ENCODE data around the gene CYS1. TPM values are rescaled to one million over a fixed set of nuclear protein-coding genes. Genes with fewer than 3 reads are reported as not detected.

Gene CYS1
- total and polyA plus RNA-seq, 2 of the 13 experiments (the other 11 are each of a cell fraction or from before 2014, with no cell fraction given): 0.04 TPM; not detected in 1

DNA sequence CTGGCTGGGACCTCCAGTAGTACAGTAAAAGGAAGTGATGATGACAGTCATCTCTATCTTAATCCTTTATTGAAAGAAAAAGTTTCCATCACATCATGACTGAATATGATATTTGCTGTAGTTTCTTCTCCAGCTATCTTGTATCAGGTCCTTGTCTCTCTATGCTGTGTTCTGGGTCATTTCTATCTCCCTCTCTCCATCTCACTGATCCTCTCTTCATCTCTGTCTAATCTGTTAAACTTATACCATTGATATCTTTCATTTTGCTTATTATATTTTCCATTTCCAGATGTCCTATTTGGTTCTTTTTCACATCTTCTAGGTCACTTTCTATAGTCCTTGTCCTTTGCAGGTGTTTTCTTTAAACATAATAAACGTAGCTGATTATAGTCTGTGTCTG lies 12.3 kb downstream of the CYS1 start:
- in situ Hi-C loops (cut with HindIII; ENCODE audit: extremely low pct_ligation_motif_present, low pct_unique_long_range_greater_than_20kb): no loop called here
- Histone ChIP-seq H3K4me3 (replicated peaks in 1 of 3; ENCODE audit: insufficient read depth in 1 of 3, low read depth in 2 of 3, low read length in 3 of 3) (no peak overlapping the region), H2AFZ (ENCODE audit: low read length) (no peak overlapping the region), H3K27ac (ENCODE audit: extremely low read length, insufficient read depth, low read length) (no peak overlapping the region), H3K9me3 (ENCODE audit: low read length) (no peaks in the 10 kb centered on the region), H3K4me2 (ENCODE audit: low read depth, low read length) (no peak overlapping the region), H3K79me2 (ENCODE audit: insufficient read depth, low read length) (no peaks in the 10 kb centered on the region), H3K27me3 (ENCODE audit: control insufficient read depth in 1 of 2, insufficient read depth in 2 of 2, low read length in 2 of 2) (peaks cover 3 to 28% of the 10 kb centered on the region in 2 experiments; a peak in 4 of 5 replicates), H3K9ac (ENCODE audit: insufficient read depth, low read depth, low read length) (no peak overlapping the region), H3K36me3 (replicated peaks in 1 of 2; ENCODE audit: control insufficient read depth in 1 of 2, insufficient read depth in 2 of 2, low read length in 2 of 2) (no peaks in the 10 kb centered on the region), H3K4me1 (ENCODE audit: insufficient read depth, low read length) (peaks cover 15% of the 10 kb centered on the region), H4K20me1 (ENCODE audit: insufficient read depth, low read length) (no peaks in the 10 kb centered on the region)
- POLR2A ChIA-PET: no interaction called here
- DNase-seq (ENCODE audit: low spot score) (no peak), ATAC-seq (no peak), FAIRE-seq (no peak)
- CTCF ChIA-PET (ENCODE audit: low intra/inter-chr PET ratio, low total read pairs): no interaction called here
- intact Hi-C loops (cut with micrococcal nuclease; ENCODE audit: unreplicated experiment): no loop called here
- WGBS (ENCODE audit: low lambda C conversion rate): 2% methylated on average over 1 of the region's 1 CpG
- BruUV-seq (replicated peaks): no TSS peak
- TF ChIP-seq MXD3 (CRISPR knock-in tag; IDR thresholded peaks at IDR 0.05): no peak
- TF ChIP-seq, protein P1, sequence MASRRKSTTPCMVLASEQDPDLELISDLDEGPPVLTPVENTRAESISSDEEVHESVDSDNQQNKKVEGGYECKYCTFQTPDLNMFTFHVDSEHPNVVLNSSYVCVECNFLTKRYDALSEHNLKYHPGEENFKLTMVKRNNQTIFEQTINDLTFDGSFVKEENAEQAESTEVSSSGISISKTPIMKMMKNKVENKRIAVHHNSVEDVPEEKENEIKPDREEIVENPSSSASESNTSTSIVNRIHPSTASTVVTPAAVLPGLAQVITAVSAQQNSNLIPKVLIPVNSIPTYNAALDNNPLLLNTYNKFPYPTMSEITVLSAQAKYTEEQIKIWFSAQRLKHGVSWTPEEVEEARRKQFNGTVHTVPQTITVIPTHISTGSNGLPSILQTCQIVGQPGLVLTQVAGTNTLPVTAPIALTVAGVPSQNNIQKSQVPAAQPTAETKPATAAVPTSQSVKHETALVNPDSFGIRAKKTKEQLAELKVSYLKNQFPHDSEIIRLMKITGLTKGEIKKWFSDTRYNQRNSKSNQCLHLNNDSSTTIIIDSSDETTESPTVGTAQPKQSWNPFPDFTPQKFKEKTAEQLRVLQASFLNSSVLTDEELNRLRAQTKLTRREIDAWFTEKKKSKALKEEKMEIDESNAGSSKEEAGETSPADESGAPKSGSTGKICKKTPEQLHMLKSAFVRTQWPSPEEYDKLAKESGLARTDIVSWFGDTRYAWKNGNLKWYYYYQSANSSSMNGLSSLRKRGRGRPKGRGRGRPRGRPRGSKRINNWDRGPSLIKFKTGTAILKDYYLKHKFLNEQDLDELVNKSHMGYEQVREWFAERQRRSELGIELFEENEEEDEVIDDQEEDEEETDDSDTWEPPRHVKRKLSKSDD (CRISPR knock-in tag; IDR thresholded peaks at IDR 0.05; ENCODE audit: low read depth): no peak
- TF ChIP-seq, protein P2, sequence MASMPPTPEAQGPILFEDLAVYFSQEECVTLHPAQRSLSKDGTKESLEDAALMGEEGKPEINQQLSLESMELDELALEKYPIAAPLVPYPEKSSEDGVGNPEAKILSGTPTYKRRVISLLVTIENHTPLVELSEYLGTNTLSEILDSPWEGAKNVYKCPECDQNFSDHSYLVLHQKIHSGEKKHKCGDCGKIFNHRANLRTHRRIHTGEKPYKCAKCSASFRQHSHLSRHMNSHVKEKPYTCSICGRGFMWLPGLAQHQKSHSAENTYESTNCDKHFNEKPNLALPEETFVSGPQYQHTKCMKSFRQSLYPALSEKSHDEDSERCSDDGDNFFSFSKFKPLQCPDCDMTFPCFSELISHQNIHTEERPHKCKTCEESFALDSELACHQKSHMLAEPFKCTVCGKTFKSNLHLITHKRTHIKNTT (CRISPR knock-in tag; IDR thresholded peaks at IDR 0.05): no peak
- TF ChIP-seq, protein P3, sequence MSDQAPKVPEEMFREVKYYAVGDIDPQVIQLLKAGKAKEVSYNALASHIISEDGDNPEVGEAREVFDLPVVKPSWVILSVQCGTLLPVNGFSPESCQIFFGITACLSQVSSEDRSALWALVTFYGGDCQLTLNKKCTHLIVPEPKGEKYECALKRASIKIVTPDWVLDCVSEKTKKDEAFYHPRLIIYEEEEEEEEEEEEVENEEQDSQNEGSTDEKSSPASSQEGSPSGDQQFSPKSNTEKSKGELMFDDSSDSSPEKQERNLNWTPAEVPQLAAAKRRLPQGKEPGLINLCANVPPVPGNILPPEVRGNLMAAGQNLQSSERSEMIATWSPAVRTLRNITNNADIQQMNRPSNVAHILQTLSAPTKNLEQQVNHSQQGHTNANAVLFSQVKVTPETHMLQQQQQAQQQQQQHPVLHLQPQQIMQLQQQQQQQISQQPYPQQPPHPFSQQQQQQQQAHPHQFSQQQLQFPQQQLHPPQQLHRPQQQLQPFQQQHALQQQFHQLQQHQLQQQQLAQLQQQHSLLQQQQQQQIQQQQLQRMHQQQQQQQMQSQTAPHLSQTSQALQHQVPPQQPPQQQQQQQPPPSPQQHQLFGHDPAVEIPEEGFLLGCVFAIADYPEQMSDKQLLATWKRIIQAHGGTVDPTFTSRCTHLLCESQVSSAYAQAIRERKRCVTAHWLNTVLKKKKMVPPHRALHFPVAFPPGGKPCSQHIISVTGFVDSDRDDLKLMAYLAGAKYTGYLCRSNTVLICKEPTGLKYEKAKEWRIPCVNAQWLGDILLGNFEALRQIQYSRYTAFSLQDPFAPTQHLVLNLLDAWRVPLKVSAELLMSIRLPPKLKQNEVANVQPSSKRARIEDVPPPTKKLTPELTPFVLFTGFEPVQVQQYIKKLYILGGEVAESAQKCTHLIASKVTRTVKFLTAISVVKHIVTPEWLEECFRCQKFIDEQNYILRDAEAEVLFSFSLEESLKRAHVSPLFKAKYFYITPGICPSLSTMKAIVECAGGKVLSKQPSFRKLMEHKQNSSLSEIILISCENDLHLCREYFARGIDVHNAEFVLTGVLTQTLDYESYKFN (CRISPR knock-in tag; conservative IDR thresholded peaks at IDR 0.05): no peak
- TF ChIP-seq SRSF1 (optimal IDR thresholded peaks at IDR 0.05; ENCODE audit: low read depth, low read length): no peak
- TF ChIP-seq, protein P4, sequence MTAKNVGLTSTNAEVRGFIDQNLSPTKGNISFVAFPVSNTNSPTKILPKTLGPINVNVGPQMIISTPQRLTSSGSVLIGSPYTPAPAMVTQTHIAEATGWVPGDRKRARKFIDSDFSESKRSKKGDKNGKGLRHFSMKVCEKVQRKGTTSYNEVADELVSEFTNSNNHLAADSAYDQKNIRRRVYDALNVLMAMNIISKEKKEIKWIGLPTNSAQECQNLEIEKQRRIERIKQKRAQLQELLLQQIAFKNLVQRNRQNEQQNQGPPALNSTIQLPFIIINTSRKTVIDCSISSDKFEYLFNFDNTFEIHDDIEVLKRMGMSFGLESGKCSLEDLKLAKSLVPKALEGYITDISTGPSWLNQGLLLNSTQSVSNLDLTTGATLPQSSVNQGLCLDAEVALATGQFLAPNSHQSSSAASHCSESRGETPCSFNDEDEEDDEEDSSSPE (CRISPR knock-in tag; IDR thresholded peaks at IDR 0.05): no peak
- no peak for TF ChIP-seq SMARCE1 (IDR thresholded peaks at IDR 0.05; ENCODE audit: borderline replicate concordance)
- no peak for TF ChIP-seq NCOR1 (IDR thresholded peaks at IDR 0.05; ENCODE audit: borderline replicate concordance, low read length)

All from HepG2 (cell line).